AG09309 (cell line): ENCODE data around the gene PRDM5.

Source experiments
- DNase-seq: peaks from one replicate; pipeline ENCODE4 v3.0.0-alpha.2; 2010; ENCODE audit warnings: low read depth
- H3K4me3 ChIP-seq: 2 replicates; pipeline ENCODE4 v1.5.1; 2011; ENCODE audit warnings: mild to moderate bottlenecking, low read depth, low read length, moderate library complexity; ENCODE audit not compliant: control insufficient read depth
- CTCF ChIP-seq: IDR thresholded peaks from 2 replicates; pipeline ENCODE4 v1.5.1; 2011; ENCODE audit warnings: mild to moderate bottlenecking, low read depth, low read length, inconsistent platforms; ENCODE audit not compliant: insufficient read depth, control insufficient read depth; ENCODE audit errors: missing control alignments

PRDM5 gene

DNA sequence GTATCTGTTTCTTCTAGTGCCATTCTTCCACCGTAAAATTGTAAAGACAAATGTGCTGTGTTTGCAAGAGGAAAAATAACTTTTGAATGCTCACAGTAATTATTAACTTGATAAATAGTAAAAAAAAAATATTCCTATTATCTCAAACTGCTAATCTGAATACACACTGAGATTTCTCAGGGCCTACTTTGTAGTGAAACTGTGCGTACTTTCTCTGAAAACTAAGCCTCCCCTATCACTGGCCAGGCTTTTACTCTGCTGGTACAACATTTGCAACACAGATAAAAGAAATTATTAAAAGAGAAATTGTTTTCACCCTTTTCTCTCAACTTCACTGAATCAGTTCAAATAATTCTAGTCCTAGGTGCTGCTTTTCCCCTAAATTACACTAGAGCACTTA, 137.3 kb downstream of the PRDM5 start:
- no peak for DNase-seq
- TF ChIP-seq CTCF: no peak
- no peak overlapping the region for H3K4me3 ChIP-seq

DNA sequence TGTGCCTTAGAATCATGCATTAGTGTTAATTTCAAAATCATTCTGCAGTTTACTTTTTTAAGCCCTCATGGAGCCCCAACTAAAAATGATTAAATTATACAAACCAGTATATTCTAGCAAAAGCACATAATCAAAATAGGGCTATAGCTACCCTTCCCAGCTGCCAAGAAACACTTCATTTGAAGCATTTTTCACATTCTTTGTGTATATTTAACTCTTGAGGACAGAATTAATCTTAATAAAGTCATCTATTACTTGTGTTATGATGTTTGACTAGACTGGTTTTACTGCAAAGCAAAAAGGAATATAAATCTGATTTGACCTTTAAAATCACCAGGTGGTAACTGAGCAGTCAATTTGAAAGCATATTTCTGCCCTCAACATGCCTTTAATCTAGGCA, 145.1 kb downstream of the PRDM5 start:
- no peak for TF ChIP-seq CTCF
- DNase-seq: no peak
- no peak overlapping the region for H3K4me3 ChIP-seq

- H3K4me3 ChIP-seq: no peak overlapping the region
- no peak for DNase-seq
- no peak for TF ChIP-seq CTCF
These were observed 147.1 kb downstream of the PRDM5 start for GRCh38 chr4:120775431-120775830.

DNA sequence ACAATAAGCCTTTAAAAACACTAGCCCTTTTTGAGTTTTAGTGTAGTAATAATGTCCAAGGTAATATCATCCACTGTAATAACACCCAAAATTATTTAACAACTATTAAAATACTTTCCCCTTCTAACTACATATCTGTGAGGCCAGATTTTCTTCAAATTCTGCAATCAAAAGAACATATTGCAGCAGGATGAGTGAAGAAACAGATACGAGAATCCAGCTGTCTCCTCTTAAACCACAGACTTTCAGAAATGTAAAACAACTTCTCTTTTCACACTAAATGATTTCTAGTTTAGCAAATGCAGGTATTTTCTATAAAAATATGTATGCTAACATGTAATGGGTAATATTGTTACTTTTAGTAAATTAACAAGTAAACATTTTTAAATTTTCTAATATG, 148.9 kb downstream of the PRDM5 start:
- no peak overlapping the region for H3K4me3 ChIP-seq
- TF ChIP-seq CTCF: no peak
- no peak for DNase-seq

DNA sequence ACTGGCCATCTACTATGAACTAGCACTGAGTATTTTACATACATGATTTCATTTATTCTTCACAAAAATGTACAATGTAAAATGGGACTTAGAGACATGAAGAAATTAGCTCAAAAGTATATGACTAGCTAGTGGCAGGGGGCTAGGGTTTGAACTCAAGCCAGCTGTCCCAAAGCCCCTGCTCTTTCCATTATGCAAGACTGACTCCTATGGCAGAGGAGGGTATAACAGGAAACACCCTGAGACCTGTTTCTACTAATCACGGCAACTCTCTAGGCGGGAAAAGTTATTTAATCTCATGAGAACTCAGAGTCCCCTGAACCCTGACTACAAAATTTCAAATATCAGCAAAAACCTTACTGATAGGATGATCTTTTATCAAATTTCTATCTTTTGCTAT, 150.6 kb downstream of the PRDM5 start:
- DNase-seq: no peak
- TF ChIP-seq CTCF: no peak
- H3K4me3 ChIP-seq: no peak overlapping the region

- no peak for TF ChIP-seq CTCF
- DNase-seq: no peak
- no peak overlapping the region for H3K4me3 ChIP-seq
These were observed 151.6 kb downstream of the PRDM5 start for GRCh38 chr4:120770897-120771296.

GRCh38 chr4:120769227-120769626, 153.3 kb downstream of the PRDM5 start:
- peak; percentile 1 for DNase-seq
- no peak overlapping the region for H3K4me3 ChIP-seq
- TF ChIP-seq CTCF: no peak
